Subcutaneous abdominal adipose tissue (tissue), 5 donors: ENCODE results near the gene CFAP77.

Experiments
- H3K27ac ChIP-seq: one replicate; pipeline ENCODE4 v1.7.0; 2013; ENCODE audit warnings: low read depth, mild to moderate bottlenecking, inconsistent platforms, low read length, moderate library complexity
- H3K27me3 ChIP-seq, 5 donors: one replicate each; pipeline ENCODE4 v1.7.0; 2013; ENCODE audit warnings: low read length in 5 of 5, inconsistent platforms in 1 of 5; ENCODE audit not compliant: control insufficient read depth in 5 of 5, insufficient read depth in 4 of 5
- H3K36me3 ChIP-seq, 5 donors: one replicate each; pipeline ENCODE4 v1.7.0; 2013; ENCODE audit warnings: low read length in 5 of 5; ENCODE audit not compliant: control insufficient read depth in 5 of 5, insufficient read depth in 5 of 5
- H3K4me1 ChIP-seq, 5 donors: one replicate each; pipeline ENCODE4 v1.7.0; 2013; ENCODE audit warnings: low read length in 5 of 5, mild to moderate bottlenecking in 3 of 5, moderate library complexity in 1 of 5; ENCODE audit not compliant: control insufficient read depth in 5 of 5, insufficient read depth in 5 of 5
- H3K4me3 ChIP-seq, 5 donors: one replicate each; pipeline ENCODE4 v1.7.0; 2013; ENCODE audit warnings: low read length in 5 of 5, low read depth in 1 of 5
- H3K9ac ChIP-seq, 5 donors: one replicate each; pipeline ENCODE4 v1.7.0; 2013; ENCODE audit warnings: low read length in 5 of 5, mild to moderate bottlenecking in 4 of 5, moderate library complexity in 3 of 5
- H3K9me3 ChIP-seq, 5 donors: one replicate each; pipeline ENCODE4 v1.7.0; 2013; ENCODE audit warnings: low read length in 5 of 5; ENCODE audit not compliant: control insufficient read depth in 5 of 5
- donor health status: healthy.
- donor health status: healthy.
- donor health status: healthy.
- donor health status: healthy.
- donor health status: healthy.

CFAP77 gene

GRCh38 chr9:132594412-132594811 lies 184.4 kb downstream of the CFAP77 start:
- H3K36me3 ChIP-seq = peaks cover 8 to 43% (median 26%) of the 10 kb centered on the region in 5 donors
- H3K27me3 ChIP-seq = peaks cover 17 to 26% (median 19%) of the 10 kb centered on the region in 5 donors
- peaks cover 0 to 3% (median 0%) of the 10 kb centered on the region in 5 donors for H3K4me1 ChIP-seq
- H3K4me3 ChIP-seq = no peak overlapping the region
- no peak overlapping the region for H3K9ac ChIP-seq
- H3K27ac ChIP-seq = no peak overlapping the region
- no peaks in the 10 kb centered on the region for H3K9me3 ChIP-seq

DNA sequence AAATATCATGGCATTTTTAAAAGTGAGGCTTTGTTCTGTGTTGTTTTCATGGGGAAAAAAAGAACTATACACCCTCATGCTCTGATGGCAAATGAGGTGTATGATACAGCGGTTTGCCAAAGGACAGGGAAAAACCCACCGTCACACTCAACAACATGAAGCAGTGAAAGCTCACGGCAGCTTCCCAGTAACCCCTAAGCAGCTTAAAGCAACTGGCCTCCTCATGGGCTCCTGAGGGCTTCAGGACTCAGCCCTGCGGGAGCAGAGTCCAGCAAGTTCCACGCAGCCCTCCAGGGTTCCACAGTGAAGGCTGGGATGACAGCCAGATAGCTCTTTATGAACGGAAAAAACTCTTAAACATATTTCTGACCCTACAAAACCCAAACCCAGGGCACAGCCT lies 185.3 kb downstream of the CFAP77 start:
- Histone ChIP-seq H3K27me3 (peaks cover 13 to 19% (median 15%) of the 10 kb centered on the region in 5 donors), H3K9me3 (no peaks in the 10 kb centered on the region), H3K4me3 (no peak overlapping the region), H3K27ac (no peak overlapping the region), H3K9ac (no peak overlapping the region), H3K4me1 (peaks cover 0 to 3% (median 0%) of the 10 kb centered on the region in 5 donors), H3K36me3 (peaks cover 8 to 51% (median 35%) of the 10 kb centered on the region in 5 donors)

DNA sequence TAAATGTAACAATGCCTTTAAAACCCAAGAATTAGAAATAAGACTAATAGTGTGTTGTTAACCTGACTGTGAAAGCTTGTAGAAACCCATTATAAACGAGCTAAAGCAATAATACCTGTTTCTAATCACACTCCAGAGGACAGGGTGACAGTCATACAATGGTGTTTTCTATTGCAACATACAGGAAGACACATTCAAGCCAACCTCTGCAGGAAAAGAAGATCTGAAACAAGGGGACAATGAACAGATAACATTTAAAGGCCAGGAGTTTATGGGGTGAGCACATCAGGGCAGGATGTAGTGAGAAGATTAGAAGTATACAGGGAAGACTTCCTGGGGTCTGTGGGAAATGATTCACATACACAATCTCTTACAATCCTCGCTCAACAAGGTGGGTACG lies 186.2 kb downstream of the CFAP77 start:
- Histone ChIP-seq H3K9me3 (no peaks in the 10 kb centered on the region), H3K4me3 (no peak overlapping the region), H3K27ac (no peak overlapping the region), H3K36me3 (peaks cover 8 to 60% (median 44%) of the 10 kb centered on the region in 5 donors), H3K27me3 (peaks cover 7 to 11% (median 9%) of the 10 kb centered on the region in 5 donors), H3K4me1 (peaks cover 0 to 3% (median 0%) of the 10 kb centered on the region in 5 donors), H3K9ac (no peak overlapping the region)

DNA sequence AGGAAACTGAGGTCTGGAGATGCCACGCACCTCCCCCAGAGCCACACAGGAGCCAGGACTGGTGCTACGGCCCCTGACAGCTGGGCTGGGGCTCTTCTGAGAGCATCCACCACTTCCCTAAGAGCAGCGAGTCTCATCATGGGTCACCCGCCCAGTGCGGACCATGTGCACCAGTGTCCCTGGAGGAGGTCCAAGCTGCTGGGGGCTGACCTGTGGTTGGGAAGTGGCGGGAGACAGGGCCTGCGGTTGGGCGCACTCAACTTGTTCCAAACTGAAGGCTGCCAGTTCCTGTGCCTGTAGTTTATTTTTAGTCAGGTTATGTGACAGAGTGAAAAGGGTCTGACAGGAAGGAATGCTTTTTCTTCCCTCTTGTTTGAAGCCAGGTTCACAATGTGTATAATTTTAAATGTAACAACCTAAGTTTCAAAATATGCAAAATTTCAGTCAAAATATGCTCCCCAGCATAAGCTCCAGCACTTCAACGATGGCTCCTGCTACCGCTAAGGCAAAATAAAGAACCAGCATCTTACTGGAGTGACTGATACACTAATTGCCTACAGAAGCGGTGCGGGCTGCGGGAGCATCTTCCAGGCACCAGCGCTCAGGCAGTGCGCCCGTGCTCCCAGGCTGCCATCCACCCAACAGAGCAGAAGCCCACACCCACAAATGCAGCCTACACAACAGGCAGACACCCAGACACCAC lies 187.2 kb downstream of the CFAP77 start:
- Histone ChIP-seq H3K4me3 (no peak overlapping the region), H3K9me3 (no peaks in the 10 kb centered on the region), H3K27me3 (peaks cover 0 to 3% (median 0%) of the 10 kb centered on the region in 5 donors), H3K4me1 (peaks cover 0 to 3% (median 0%) of the 10 kb centered on the region in 5 donors), H3K36me3 (peaks cover 11 to 69% (median 54%) of the 10 kb centered on the region in 5 donors), H3K9ac (no peak overlapping the region), H3K27ac (no peak overlapping the region)

DNA sequence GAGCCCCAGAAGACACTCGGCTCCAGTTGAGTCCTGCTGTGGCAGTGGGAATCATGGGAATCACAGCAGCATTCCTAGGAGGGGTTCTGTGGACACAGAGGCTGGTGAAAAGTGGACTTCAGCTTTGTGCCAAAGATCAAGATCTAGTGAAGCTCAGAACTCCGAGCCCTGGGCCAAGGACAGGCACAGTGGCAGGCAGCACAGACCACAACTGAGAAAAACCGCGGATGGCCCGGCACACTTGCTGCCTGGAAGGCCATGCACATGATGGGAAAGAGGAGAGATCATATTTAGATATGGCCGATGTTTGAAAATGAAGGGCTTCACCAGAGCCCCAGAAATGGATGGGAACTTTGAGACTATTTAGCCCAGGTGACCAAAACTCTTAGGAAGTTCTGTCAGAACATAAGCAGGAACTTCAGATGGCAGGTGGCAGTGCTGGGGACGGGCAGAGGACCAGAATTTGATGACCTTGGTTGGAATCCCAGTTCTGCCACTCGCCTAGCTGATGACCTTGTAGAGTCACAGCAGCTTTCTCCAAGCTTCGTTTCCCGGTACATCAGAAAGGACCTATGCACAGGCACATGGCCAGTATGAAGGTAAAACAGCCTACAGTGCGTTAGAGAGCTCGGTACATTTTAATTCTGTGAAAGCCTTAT lies 190.4 kb downstream of the CFAP77 start:
- peaks cover 8 to 78% (median 53%) of the 10 kb centered on the region in 5 donors for H3K36me3 ChIP-seq
- H3K4me3 ChIP-seq = no peak overlapping the region
- H3K9ac ChIP-seq = no peak overlapping the region
- H3K9me3 ChIP-seq = no peaks in the 10 kb centered on the region
- H3K27ac ChIP-seq = no peak overlapping the region
- no peaks in the 10 kb centered on the region for H3K27me3 ChIP-seq
- peaks cover 0 to 3% (median 0%) of the 10 kb centered on the region in 5 donors for H3K4me1 ChIP-seq

- no peaks in the 10 kb centered on the region for H3K9me3 ChIP-seq
- no peaks in the 10 kb centered on the region for H3K27me3 ChIP-seq
- peaks cover 3 to 79% (median 52%) of the 10 kb centered on the region in 5 donors for H3K36me3 ChIP-seq
- no peaks in the 10 kb centered on the region for H3K4me1 ChIP-seq
- H3K9ac ChIP-seq = no peak overlapping the region
- no peak overlapping the region for H3K4me3 ChIP-seq
- H3K27ac ChIP-seq = no peak overlapping the region
These were observed 192.2 kb downstream of the CFAP77 start for GRCh38 chr9:132602207-132602606.

- no peaks in the 10 kb centered on the region for H3K9me3 ChIP-seq
- H3K27ac ChIP-seq = no peak overlapping the region
- H3K36me3 ChIP-seq = peaks cover 3 to 86% (median 68%) of the 10 kb centered on the region in 5 donors
These were observed 195.4 kb downstream of the CFAP77 start for GRCh38 chr9:132605387-132605786.

DNA sequence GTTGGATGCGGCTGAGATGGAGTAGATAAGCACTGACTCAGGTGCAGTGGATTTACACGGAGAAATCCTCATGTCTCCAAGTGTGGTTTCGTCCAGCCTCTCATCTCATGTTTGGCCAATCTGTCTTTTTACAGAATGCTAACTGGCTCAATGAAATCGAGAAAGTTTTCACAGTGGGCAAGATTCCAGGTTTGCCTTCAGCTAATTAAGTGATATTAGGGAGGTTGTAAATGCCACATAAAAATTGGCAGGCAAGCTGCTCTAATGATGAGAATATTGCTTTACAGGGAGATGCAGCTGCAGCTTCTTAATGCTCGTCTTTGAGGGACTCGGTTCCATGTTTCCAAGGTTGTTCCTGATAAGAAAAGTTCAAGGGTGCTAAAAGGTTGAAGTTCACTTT lies 196.1 kb downstream of the CFAP77 start:
- Histone ChIP-seq H3K4me1 (no peaks in the 10 kb centered on the region), H3K36me3 (peaks cover 3 to 86% (median 69%) of the 10 kb centered on the region in 5 donors), H3K9ac (no peak overlapping the region), H3K4me3 (no peak overlapping the region), H3K27me3 (no peaks in the 10 kb centered on the region), H3K9me3 (no peaks in the 10 kb centered on the region), H3K27ac (no peak overlapping the region)

More at GRCh38 chr9:132605387-132605786, 195.4 kb downstream of the CFAP77 start:
- H3K9ac ChIP-seq = no peak overlapping the region
- no peaks in the 10 kb centered on the region for H3K4me1 ChIP-seq
- H3K27me3 ChIP-seq = no peaks in the 10 kb centered on the region
- H3K4me3 ChIP-seq = no peak overlapping the region

- no peaks in the 10 kb centered on the region for H3K9me3 ChIP-seq
- no peak overlapping the region for H3K9ac ChIP-seq
- H3K27me3 ChIP-seq = no peaks in the 10 kb centered on the region
- H3K4me1 ChIP-seq = no peaks in the 10 kb centered on the region
- H3K27ac ChIP-seq = no peak overlapping the region
- peaks cover 0 to 77% (median 67%) of the 10 kb centered on the region in 5 donors for H3K36me3 ChIP-seq
- H3K4me3 ChIP-seq = no peak overlapping the region
These were observed 199.2 kb downstream of the CFAP77 start for GRCh38 chr9:132609184-132609583.

- no peaks in the 10 kb centered on the region for H3K27me3 ChIP-seq
- H3K4me3 ChIP-seq = no peak overlapping the region
- peaks cover 0 to 80% (median 72%) of the 10 kb centered on the region in 5 donors for H3K36me3 ChIP-seq
- H3K4me1 ChIP-seq = no peaks in the 10 kb centered on the region
- no peaks in the 10 kb centered on the region for H3K9me3 ChIP-seq
- no peak overlapping the region for H3K9ac ChIP-seq
- no peak overlapping the region for H3K27ac ChIP-seq
These were observed 199.8 kb downstream of the CFAP77 start for GRCh38 chr9:132609829-132610228.
